OCI-LY3 (cell line): ENCODE measurements around the gene OR10G3.
"Not testable (repeated sequence)": the region's sequence is repeated elsewhere in the genome, so short reads cannot be mapped to it uniquely, and the experiment has no call there.

Source experiments
- H2AFZ ChIP-seq: fragments of 200-600, 300-600 bp; shearing (Covaris generic); 2 replicates; pipeline ENCODE4 v1.6.0; 2014; ENCODE audit warnings: antibody characterized with exemption, low read depth, low read length
- H3K27ac ChIP-seq: fragments of 200-600, 300-600 bp; sonication (generic); 2 replicates; pipeline ENCODE4 v1.5.1; 2014; ENCODE audit warnings: mild to moderate bottlenecking, low read length, moderate library complexity, mixed read lengths
- H3K27me3 ChIP-seq: fragments of 200-600, 300-600 bp; sonication (generic); 2 replicates; pipeline ENCODE4 v1.6.1; 2014; ENCODE audit warnings: low read depth, low read length, mixed read lengths
- H3K36me3 ChIP-seq: fragments of 200-600, 300-600 bp; sonication (generic); replicated peaks from 2 replicates; pipeline ENCODE3; 2014; ENCODE audit warnings: low read depth, low read length, mixed read lengths
- H3K4me1 ChIP-seq: fragments of 300-600, 200-600 bp; sonication (generic); 2 replicates; pipeline ENCODE4 v1.6.1; 2014; ENCODE audit warnings: low read length, mixed read lengths
- H3K4me2 ChIP-seq: fragments of 200-600, 300-600 bp; sonication (generic); 2 replicates; pipeline ENCODE4 v1.6.1; 2014; ENCODE audit warnings: low read length, mixed read lengths
- H3K4me3 ChIP-seq: fragments of 300-600, 200-600 bp; sonication (generic); 2 replicates; pipeline ENCODE4 v1.5.1; 2014; ENCODE audit warnings: antibody characterized with exemption, mild to moderate bottlenecking, low read length, moderate library complexity
- H3K79me2 ChIP-seq: fragments of 300-600, 200-600 bp; shearing (Covaris generic); 2 replicates; pipeline ENCODE4 v1.6.1; 2014; ENCODE audit warnings: mild to moderate bottlenecking, low read length, mixed read lengths
- H3K9ac ChIP-seq: fragments of 300-600, 200-600 bp; shearing (Covaris generic); 2 replicates; pipeline ENCODE4 v1.6.0; 2014; ENCODE audit warnings: mild to moderate bottlenecking, low read length, moderate library complexity
- H3K9me3 ChIP-seq: fragments of 200-600, 300-600 bp; shearing (Covaris generic); 2 replicates; pipeline ENCODE4 v1.6.1; 2014; ENCODE audit warnings: low read length, mixed read lengths; ENCODE audit not compliant: insufficient read depth
- H4K20me1 ChIP-seq: fragments of 200-600, 300-600 bp; sonication (generic); 2 replicates; pipeline ENCODE4 v1.6.1; 2016; ENCODE audit warnings: low read length, mixed read lengths; ENCODE audit not compliant: insufficient read depth
- EZH2phosphoT487 ChIP-seq: fragments of 200-600 bp; shearing (Covaris generic); IDR thresholded peaks from 2 replicates; pipeline ENCODE4 v1.6.1; 2018; ENCODE audit warnings: antibody characterized with exemption, mixed run types, low read depth
- TF ChIP-seq, protein P1 (sequence below): fragments of 200-600, 300-600 bp; sonication (generic); IDR thresholded peaks from 2 replicates; pipeline ENCODE4 v1.5.1; 2014; ENCODE audit warnings: antibody characterized with exemption, low read length, low read depth

The OR10G3 gene

DNA sequence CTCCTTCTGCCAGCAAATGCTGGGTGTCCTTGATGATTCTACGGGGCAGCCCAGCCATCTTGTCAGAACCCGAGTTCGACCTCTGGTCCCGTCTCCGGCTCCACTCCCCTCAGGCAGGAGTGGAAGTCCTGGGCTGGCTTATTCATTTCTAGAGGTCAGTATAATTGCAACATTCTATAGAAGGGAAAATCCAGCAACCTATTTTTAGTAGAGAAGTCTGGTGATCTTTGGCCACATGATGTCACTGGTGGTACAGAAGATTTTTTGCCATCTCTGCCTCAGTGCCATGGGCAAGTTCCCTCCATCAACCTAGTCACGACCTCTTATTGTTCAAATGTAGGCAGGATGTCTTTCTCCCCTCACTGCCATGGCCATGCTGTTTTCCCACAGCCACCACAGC is 32.4 kb upstream of the OR10G3 start:
- no peaks in the 10 kb centered on the region for H3K4me1 ChIP-seq
- H3K27me3 ChIP-seq: peaks cover 22% of the 10 kb centered on the region
- H3K79me2 ChIP-seq: no peaks in the 10 kb centered on the region
- H3K9ac ChIP-seq: no peak overlapping the region
- no peaks in the 10 kb centered on the region for H3K36me3 ChIP-seq
- no peak overlapping the region for H3K4me3 ChIP-seq
- H3K9me3 ChIP-seq: no peaks in the 10 kb centered on the region
- TF ChIP-seq, protein P1, sequence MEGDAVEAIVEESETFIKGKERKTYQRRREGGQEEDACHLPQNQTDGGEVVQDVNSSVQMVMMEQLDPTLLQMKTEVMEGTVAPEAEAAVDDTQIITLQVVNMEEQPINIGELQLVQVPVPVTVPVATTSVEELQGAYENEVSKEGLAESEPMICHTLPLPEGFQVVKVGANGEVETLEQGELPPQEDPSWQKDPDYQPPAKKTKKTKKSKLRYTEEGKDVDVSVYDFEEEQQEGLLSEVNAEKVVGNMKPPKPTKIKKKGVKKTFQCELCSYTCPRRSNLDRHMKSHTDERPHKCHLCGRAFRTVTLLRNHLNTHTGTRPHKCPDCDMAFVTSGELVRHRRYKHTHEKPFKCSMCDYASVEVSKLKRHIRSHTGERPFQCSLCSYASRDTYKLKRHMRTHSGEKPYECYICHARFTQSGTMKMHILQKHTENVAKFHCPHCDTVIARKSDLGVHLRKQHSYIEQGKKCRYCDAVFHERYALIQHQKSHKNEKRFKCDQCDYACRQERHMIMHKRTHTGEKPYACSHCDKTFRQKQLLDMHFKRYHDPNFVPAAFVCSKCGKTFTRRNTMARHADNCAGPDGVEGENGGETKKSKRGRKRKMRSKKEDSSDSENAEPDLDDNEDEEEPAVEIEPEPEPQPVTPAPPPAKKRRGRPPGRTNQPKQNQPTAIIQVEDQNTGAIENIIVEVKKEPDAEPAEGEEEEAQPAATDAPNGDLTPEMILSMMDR: peak; percentile 9; the same call in 1 of the 2 replicates
- TF ChIP-seq EZH2phosphoT487: no peak
- no peak overlapping the region for H3K4me2 ChIP-seq
- H3K27ac ChIP-seq: no peak overlapping the region
- no peak overlapping the region for H2AFZ ChIP-seq
- H4K20me1 ChIP-seq: no peaks in the 10 kb centered on the region

DNA sequence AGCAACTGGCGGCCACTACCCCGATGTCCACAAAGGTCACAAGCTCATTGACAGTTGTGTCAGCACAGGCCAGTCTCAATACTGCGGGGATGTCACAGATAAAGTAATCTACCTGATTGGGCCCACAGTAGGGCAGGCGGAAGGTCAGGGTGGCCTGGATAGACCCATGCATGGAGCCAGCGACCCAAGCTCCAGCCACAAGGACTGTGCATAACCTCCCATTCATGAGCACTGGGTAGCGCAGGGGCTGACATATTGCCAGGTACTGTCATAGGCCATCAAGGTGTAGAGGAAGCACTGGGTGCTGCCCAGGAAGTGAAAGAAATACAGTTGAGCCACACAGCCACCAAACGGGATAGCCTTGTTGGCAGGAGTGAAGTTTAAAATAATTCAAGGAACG is 22.3 kb upstream of the OR10G3 start:
- not testable (repeated sequence) for H3K79me2 ChIP-seq, H2AFZ ChIP-seq, H4K20me1 ChIP-seq, H3K4me2 ChIP-seq, H3K9ac ChIP-seq, H3K4me3 ChIP-seq, H3K9me3 ChIP-seq, H3K36me3 ChIP-seq, H3K27ac ChIP-seq, H3K4me1 ChIP-seq, H3K27me3 ChIP-seq

DNA sequence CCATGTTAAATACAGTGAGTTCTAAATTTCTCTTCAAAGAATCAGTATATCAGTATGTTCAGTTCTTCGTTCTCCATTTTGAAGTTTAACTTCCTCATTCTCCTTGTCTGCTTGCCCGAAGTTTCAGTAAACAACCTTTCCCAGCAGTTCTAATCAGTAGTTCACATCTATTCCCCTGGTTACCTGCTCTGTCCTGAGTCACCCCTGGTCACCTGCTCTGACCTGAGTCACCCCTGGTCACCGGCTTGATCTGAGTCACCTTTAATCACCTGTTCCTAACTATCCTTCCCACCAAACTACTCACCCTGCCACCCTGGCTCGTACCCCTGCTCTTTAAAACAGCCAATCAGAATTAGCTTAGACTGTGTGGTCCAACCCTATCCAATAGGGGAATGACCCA is 9.4 kb upstream of the OR10G3 start:
- Histone ChIP-seq H3K27me3 (peaks cover 5% of the 10 kb centered on the region; the same call in 1 of the 2 replicates), H3K4me3 (no peak overlapping the region), H3K27ac (no peak overlapping the region), H3K4me2 (no peak overlapping the region), H3K9me3 (peaks cover 8% of the 10 kb centered on the region; the same call in 1 of the 2 replicates), H3K9ac (no peak overlapping the region), H4K20me1 (no peaks in the 10 kb centered on the region), H3K36me3 (no peaks in the 10 kb centered on the region), H3K4me1 (no peaks in the 10 kb centered on the region), H3K79me2 (no peaks in the 10 kb centered on the region), H2AFZ (no peak overlapping the region; the same call in 1 of the 2 replicates)
- no peak for TF ChIP-seq EZH2phosphoT487

DNA sequence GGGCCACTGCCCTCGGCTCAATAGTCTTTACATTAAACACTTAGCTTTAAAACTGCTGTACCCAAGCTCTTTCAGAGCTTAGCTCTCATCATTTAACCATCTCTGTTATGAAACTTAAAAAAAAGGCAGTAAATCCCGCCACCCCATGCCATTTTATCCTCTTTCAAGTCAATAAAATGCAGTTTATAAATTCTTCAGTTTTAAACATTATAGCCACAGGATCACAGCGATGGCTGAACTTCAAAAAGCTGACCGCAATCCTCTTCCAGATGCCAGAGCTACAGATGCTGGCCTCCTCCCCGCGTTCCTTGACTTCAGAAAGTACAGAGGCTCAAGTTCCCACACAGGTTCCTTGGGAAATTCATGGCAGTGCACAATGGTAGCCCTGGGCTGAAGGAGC is 4.2 kb downstream of the OR10G3 start:
- H4K20me1 ChIP-seq: no peaks in the 10 kb centered on the region
- H3K9ac ChIP-seq: no peak overlapping the region
- no peak overlapping the region for H3K27ac ChIP-seq
- H3K27me3 ChIP-seq: peaks cover 10% of the 10 kb centered on the region; the same call in 1 of the 2 replicates
- no peaks in the 10 kb centered on the region for H3K4me1 ChIP-seq
- no peaks in the 10 kb centered on the region for H3K79me2 ChIP-seq
- no peak overlapping the region for H3K4me2 ChIP-seq
- no peak for TF ChIP-seq EZH2phosphoT487
- TF ChIP-seq, protein P1: no peak
- no peaks in the 10 kb centered on the region for H3K9me3 ChIP-seq
- no peak overlapping the region for H2AFZ ChIP-seq
- no peaks in the 10 kb centered on the region for H3K36me3 ChIP-seq
- H3K4me3 ChIP-seq: no peak overlapping the region

DNA sequence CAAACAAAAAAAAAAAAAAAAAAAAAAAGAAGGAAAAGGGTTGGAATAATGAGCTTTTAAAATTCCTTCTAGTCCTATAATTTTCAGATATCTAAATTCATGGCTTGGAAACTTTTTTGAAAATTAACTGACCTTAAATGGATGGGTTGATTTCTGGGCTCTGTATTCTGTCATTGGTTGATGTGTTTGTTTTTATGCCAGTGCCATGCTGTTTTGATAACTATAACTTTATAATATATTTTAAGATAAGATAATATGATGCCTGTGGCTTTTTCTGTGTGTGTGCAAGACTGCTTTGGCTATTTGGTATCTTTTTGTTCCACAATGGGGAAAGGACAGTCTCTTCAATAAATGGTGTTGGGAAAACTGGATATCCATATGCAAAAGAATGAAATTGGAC is 7.3 kb downstream of the OR10G3 start:
- Histone ChIP-seq H3K27ac (no peak overlapping the region), H3K4me1 (no peaks in the 10 kb centered on the region), H3K4me2 (no peak overlapping the region), H3K4me3 (no peak overlapping the region), H3K79me2 (no peaks in the 10 kb centered on the region), H4K20me1 (no peaks in the 10 kb centered on the region), H3K9ac (no peak overlapping the region), H3K9me3 (no peaks in the 10 kb centered on the region), H3K36me3 (no peaks in the 10 kb centered on the region), H3K27me3 (0 out of 2 replicates have a peak, but pooled peaks cover 5% of the 10 kb centered on the region), H2AFZ (no peak overlapping the region)
- TF ChIP-seq, protein P1: no peak
- TF ChIP-seq EZH2phosphoT487: no peak
